ENCODE data around the gene PMEPA1. TPM values are rescaled to one million over a fixed set of nuclear protein-coding genes. Genes with fewer than 3 reads are reported as not detected.

Gene PMEPA1
- total and polyA plus RNA-seq, 2 experiments from 2014 or later: 7.3 to 15.4 TPM

- no peak for TF ChIP-seq ZNF331 (CRISPR knock-in tag; IDR thresholded peaks at IDR 0.05; ENCODE audit: low read depth)
- TF ChIP-seq CTCF (conservative IDR thresholded peaks at IDR 0.05; ENCODE audit: low read depth in 2 of 2): no peak
- no peak for TF ChIP-seq CREB1 (CRISPR knock-in tag; IDR thresholded peaks at IDR 0.05; ENCODE audit: low read depth)
- no peak for TF ChIP-seq EZH2phosphoT487 (IDR thresholded peaks at IDR 0.05; ENCODE audit: unreplicated experiment)
- no peak for TF ChIP-seq REST (IDR thresholded peaks at IDR 0.05; ENCODE audit: unreplicated experiment)
- Histone ChIP-seq H3K27ac (ENCODE audit: low read depth) (peak overlapping the region; percentile 99), H3K79me2 (replicated peaks; ENCODE audit: insufficient read depth) (peaks cover 34% of the 10 kb centered on the region), H2AFZ (no peak overlapping the region), H3K27me3 (ENCODE audit: insufficient read depth) (no peaks in the 10 kb centered on the region), H3F3A (replicated peaks; ENCODE audit: low read depth) (no peaks in the 10 kb centered on the region), H3K36me3 (ENCODE audit: insufficient read depth) (no peaks in the 10 kb centered on the region), H3K4me2 (peak overlapping the region; percentile 96), H3K9me2 (ENCODE audit: insufficient read depth) (no peaks in the 10 kb centered on the region), H3K4me1 (ENCODE audit: insufficient read depth) (peaks cover 30% of the 10 kb centered on the region), H4K20me1 (replicated peaks; ENCODE audit: insufficient read depth) (peaks cover 26% of the 10 kb centered on the region), H3K4me3 (peak overlapping the region; percentile 94)
- peaks cover 18% of the 10 kb centered on the region for H3K27me3 Mint-ChIP-seq (ENCODE audit: insufficient read depth, low read depth, poor library complexity)
- ATAC-seq: no peak
- peaks cover 10% of the 10 kb centered on the region; the same call in 1 of the 3 replicates for H3K36me3 Mint-ChIP-seq (ENCODE audit: low read depth)
- no peak for DNase-seq (ENCODE audit: low spot score)
- no peaks in the 10 kb centered on the region; the same call in 2 of the 3 replicates for H3K9me3 Mint-ChIP-seq
- H3K4me3 Mint-ChIP-seq: peak overlapping the region; percentile 82
- 0 out of 2 replicates have a peak overlapping the region, but pooled peaks have one; percentile 49 for H3K27ac Mint-ChIP-seq
- H3K4me1 Mint-ChIP-seq: peaks cover 43% of the 10 kb centered on the region
Measured at GRCh38 chr20:57711311-57711712, 1.5 kb upstream of the PMEPA1 start.

- peak overlapping the region; percentile 96 for H3K4me2 ChIP-seq
- Mint-ChIP-seq H3K27ac (peak overlapping the region; percentile 49; the same call in 1 of the 2 replicates), H3K27me3 (ENCODE audit: insufficient read depth, low read depth, poor library complexity) (peaks cover 18% of the 10 kb centered on the region), H3K4me1 (peaks cover 46% of the 10 kb centered on the region), H3K4me3 (peak overlapping the region; percentile 82), H3K9me3 (no peaks in the 10 kb centered on the region; the same call in 2 of the 3 replicates), H3K36me3 (ENCODE audit: low read depth) (peaks cover 10% of the 10 kb centered on the region; the same call in 1 of the 3 replicates)
- no peaks in the 10 kb centered on the region for H3K9me2 ChIP-seq (ENCODE audit: insufficient read depth)
- peaks cover 31% of the 10 kb centered on the region for H4K20me1 ChIP-seq (replicated peaks; ENCODE audit: insufficient read depth)
- H3K4me1 ChIP-seq (ENCODE audit: insufficient read depth): peaks cover 33% of the 10 kb centered on the region
- H3K36me3 ChIP-seq (ENCODE audit: insufficient read depth): no peaks in the 10 kb centered on the region
- peaks cover 39% of the 10 kb centered on the region for H3K79me2 ChIP-seq (replicated peaks; ENCODE audit: insufficient read depth)
- peak overlapping the region; percentile 94 for H3K4me3 ChIP-seq
- no peak overlapping the region for H2AFZ ChIP-seq
- ATAC-seq: no peak
- H3K27ac ChIP-seq (ENCODE audit: low read depth): peak overlapping the region; percentile 99
- DNase-seq (ENCODE audit: low spot score): no peak
- no peaks in the 10 kb centered on the region for H3F3A ChIP-seq (replicated peaks; ENCODE audit: low read depth)
- no peaks in the 10 kb centered on the region for H3K27me3 ChIP-seq (ENCODE audit: insufficient read depth)
- no peak for TF ChIP-seq ZNF462 (CRISPR knock-in tag; IDR thresholded peaks at IDR 0.05)
- TF ChIP-seq ZNF331 (CRISPR knock-in tag; IDR thresholded peaks at IDR 0.05; ENCODE audit: low read depth): no peak
Measured at GRCh38 chr20:57710841-57711240, 1.0 kb upstream of the PMEPA1 start.

All from GM23338 (cell line).